Measurements from ENCODE around the gene SEMA4B. TPM values are rescaled to one million over a fixed set of nuclear protein-coding genes. Genes with fewer than 3 reads are reported as not detected.

The SEMA4B gene
- total and polyA plus RNA-seq, 2 of the 8 experiments (the other 6 are each of a cell fraction or from before 2014, with no cell fraction given), result 42.7 to 43.0 TPM

DNA sequence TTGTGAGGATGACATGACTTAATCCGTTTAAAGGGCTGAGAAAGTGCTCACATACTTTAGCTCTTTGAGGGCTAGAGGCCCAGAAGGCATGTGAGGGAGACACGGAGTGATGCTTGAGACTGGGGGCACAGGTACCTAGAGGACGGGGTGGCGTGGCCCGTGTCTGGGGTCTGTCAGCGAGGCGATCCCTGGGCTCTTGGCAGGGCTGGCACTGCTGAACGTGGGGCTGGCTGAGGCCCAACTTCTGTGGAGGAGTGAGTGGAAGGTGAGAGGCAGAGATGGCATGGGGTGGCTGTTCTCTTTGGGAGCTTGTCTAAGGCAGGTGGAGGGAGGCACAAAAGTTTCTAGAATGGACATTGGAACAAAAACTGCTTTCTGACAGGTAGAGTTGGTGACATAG lies 9.5 kb downstream of the SEMA4B start:
- H3K14ac ChIP-seq (ENCODE audit: insufficient read length), result no peak overlapping the region
- H4K8ac ChIP-seq (ENCODE audit: extremely low read depth, insufficient read depth, low read length), result no peak overlapping the region
- WGBS, 2 experiments (ENCODE audit: extremely low coverage in 1 of 2, insufficient coverage in 1 of 2, insufficient read length in 1 of 2, insufficient replicate concordance in 2 of 2, low coverage in 1 of 2, low lambda C conversion rate in 2 of 2, missing lambda C conversion rate in 1 of 2), result 99% methylated on average over 8 of the region's 8 CpGs; no CpG with 5 or more reads in 1 of the 2 experiments
- peak overlapping the region; percentile 16; the same call in 1 of the 2 replicates for H2BK5ac ChIP-seq (ENCODE audit: low read depth, low read length)
- DNase-seq (ENCODE audit: low read depth in 1 of 2, low spot score in 2 of 2) (no peak), FAIRE-seq (no peak)
- no peak overlapping the region for H3K27ac ChIP-seq (ENCODE audit: low read depth, low read length)
- H2BK12ac ChIP-seq (ENCODE audit: low read depth, low read length), result no peak overlapping the region
- H4K91ac ChIP-seq (replicated peaks; ENCODE audit: insufficient read length, low read length), result no peak overlapping the region
- H3K27me3 ChIP-seq (replicated peaks in 1 of 4; ENCODE audit: control insufficient read depth in 3 of 4, extremely low read depth in 1 of 4, insufficient read depth in 3 of 4, low read length in 3 of 4), result no peaks in the 10 kb centered on the region
- ChIA-PET CTCF (ENCODE audit: partially characterized antibody) (interaction anchor here (0.6 to 12.6 kb wide), 3 partner anchors 7 to 64 kb away, joined by 3 to 182 read pairs (median 115); no protein-coding TSS in a partner anchor), POLR2A (ENCODE audit: partially characterized antibody) (interaction anchor here (0.6 to 4.8 kb wide), 3 partner anchors 9 to 70 kb away, joined by 3 to 25 read pairs (median 3); partner anchors contain the start of gene SEMA4B)
- no peak overlapping the region for H3K18ac ChIP-seq (ENCODE audit: extremely low read depth, low read length)
- H2AK5ac ChIP-seq (ENCODE audit: low read depth, low read length), result no peak overlapping the region
- H2BK15ac ChIP-seq (ENCODE audit: low read length), result no peak overlapping the region
- H4K20me1 ChIP-seq (replicated peaks in 1 of 2; ENCODE audit: control insufficient read depth in 1 of 2, insufficient read depth in 2 of 2, low read length in 2 of 2), result peaks cover 7 to 12% of the 10 kb centered on the region in 2 experiments
- no peak overlapping the region for H2BK120ac ChIP-seq (replicated peaks; ENCODE audit: low read depth, low read length)
- H3K4ac ChIP-seq (replicated peaks; ENCODE audit: insufficient read length, low read depth, low read length), result no peak overlapping the region
- H3K9ac ChIP-seq (replicated peaks in 1 of 4; ENCODE audit: extremely low read depth in 1 of 4, low read depth in 3 of 4, low read length in 3 of 4), result no peak overlapping the region
- H2AFZ ChIP-seq (ENCODE audit: low read length), result no peak overlapping the region
- H4K5ac ChIP-seq (ENCODE audit: insufficient read length, low read depth, low read length), result no peak overlapping the region
- H3K36me3 ChIP-seq (ENCODE audit: control insufficient read depth in 2 of 4, insufficient read depth in 4 of 4, low read length in 3 of 4), result peaks cover 0 to 3% (median under 1%) of the 10 kb centered on the region in 4 experiments; a peak in 1 of 8 replicates
- no peak overlapping the region for H3K56ac ChIP-seq (replicated peaks; ENCODE audit: insufficient read length, low read depth, low read length)
- no peak overlapping the region for H3K23ac ChIP-seq (ENCODE audit: insufficient read length)
- H3K23me2 ChIP-seq (ENCODE audit: low read depth, low read length), result no peaks in the 10 kb centered on the region; the same call in 1 of the 2 replicates
- no peak overlapping the region for H3K4me2 ChIP-seq (ENCODE audit: insufficient read depth in 1 of 2, low read depth in 2 of 2, low read length in 2 of 2)
- no peaks in the 10 kb centered on the region for H3K9me3 ChIP-seq (ENCODE audit: insufficient read depth in 2 of 2, low read depth in 1 of 2, low read length in 1 of 2)
- no peak overlapping the region for H2BK20ac ChIP-seq (ENCODE audit: low read length)
- peaks cover 10% of the 10 kb centered on the region; the same call in 1 of the 2 replicates for H3K79me1 ChIP-seq (ENCODE audit: low read depth, low read length)
- H3K4me1 ChIP-seq (replicated peaks in 1 of 4; ENCODE audit: control insufficient read depth in 3 of 4, insufficient read depth in 4 of 4, low read length in 3 of 4), result peaks cover 0 to 3% (median under 1%) of the 10 kb centered on the region in 4 experiments; a peak in 3 of 7 replicates
- H3K79me2 ChIP-seq (ENCODE audit: control insufficient read depth in 1 of 2, insufficient read depth in 2 of 2, low read length in 2 of 2), result peaks cover 0 to 42% of the 10 kb centered on the region in 2 experiments; a peak in 2 of 4 replicates
- H3K4me3 ChIP-seq (ENCODE audit: extremely low read depth in 1 of 4, insufficient read depth in 2 of 4, low read depth in 3 of 4, low read length in 4 of 4), result no peak overlapping the region
- no peak for TF ChIP-seq SP1 (IDR thresholded peaks at IDR 0.05; ENCODE audit: low read depth, low read length)
